SK-N-SH (cell line): ENCODE data around the gene NRARP. TPM values are rescaled to one million over a fixed set of nuclear protein-coding genes. Genes with fewer than 3 reads are reported as not detected.

ENCODE experiments used
- CTCF ChIA-PET: fragments of 300-600, 350-600 bp; formaldehyde crosslinking; extraction: SDS; loops from one replicate; lab custom pipeline; 2021; lab: Yijun Ruan, JAX
- POLR2A ChIA-PET: fragments of 350-600 bp; sonication (Branson Sonifier 250); formaldehyde crosslinking; extraction: SDS; loops from one replicate; lab custom pipeline; 2020; ENCODE audit warnings: antibody characterized with exemption, inconsistent platforms; lab: Yijun Ruan, JAX
- DNase-seq: peaks from one replicate; pipeline ENCODE4 v3.0.0; 2012
- H2AFZ ChIP-seq: fragments of 200-600 bp; sonication (generic); 2 replicates; pipeline ENCODE4 v1.8.1; 2016; ENCODE audit warnings: antibody characterized with exemption, mild to moderate bottlenecking, low read depth
- H3F3A ChIP-seq: fragments of 200-600 bp; sonication (generic); replicated peaks from 2 replicates; pipeline ENCODE3; 2016; ENCODE audit warnings: antibody characterized with exemption, mild to moderate bottlenecking; ENCODE audit not compliant: insufficient read depth
- H3K27ac ChIP-seq, 2 experiments: fragments of 200-500 bp in 1 of 2; fragments of 200-600 bp in 1 of 2; sonication (Bioruptor generic) in 1 of 2; sonication (generic), shearing (Covaris generic) in 1 of 2; 2 replicates each; pipeline versions ENCODE4 v1.5.1 to v1.6.1; 2014 to 2016; ENCODE audit warnings: low read depth in 2 of 2, inconsistent platforms in 1 of 2, low read length in 1 of 2, mild to moderate bottlenecking in 1 of 2, mixed read lengths in 1 of 2
- H3K27me3 ChIP-seq: fragments of 200-600 bp; sonication (generic), shearing (Covaris generic); 2 replicates; pipeline ENCODE4 v1.6.1; 2016; ENCODE audit warnings: mixed run types; ENCODE audit not compliant: insufficient read depth
- H3K36me3 ChIP-seq, 2 experiments: fragments of 200-500 bp in 1 of 2; fragments of 200-600 bp in 1 of 2; sonication (Bioruptor generic) in 1 of 2; sonication (generic) in 1 of 2; replicated peaks in 1 of 2; 2 replicates each; pipeline versions ENCODE3 to v1.5.1; 2014 to 2016; ENCODE audit warnings: low read length in 1 of 2, mild to moderate bottlenecking in 1 of 2; ENCODE audit not compliant: insufficient read depth in 2 of 2, control insufficient read depth in 1 of 2
- H3K4me1 ChIP-seq, 2 experiments: fragments of 200-500 bp in 1 of 2; fragments of 200-600 bp in 1 of 2; sonication (Bioruptor generic) in 1 of 2; sonication (generic), shearing (Covaris generic) in 1 of 2; 2 replicates each; pipeline versions ENCODE4 v1.5.1 to v1.6.1; 2014 to 2016; ENCODE audit warnings: low read depth in 1 of 2, low read length in 1 of 2, mixed run types in 1 of 2; ENCODE audit not compliant: insufficient read depth in 2 of 2, control insufficient read depth in 1 of 2
- H3K4me2 ChIP-seq: fragments of 200-600 bp; sonication (generic), shearing (Covaris generic); 2 replicates; pipeline ENCODE4 v1.6.1; 2017; ENCODE audit warnings: mixed run types
- H3K4me3 ChIP-seq, 2 experiments: fragments of 200-500 bp in 1 of 2; fragments of 200-600 bp in 1 of 2; sonication (Bioruptor generic) in 1 of 2; sonication (generic), shearing (Covaris generic) in 1 of 2; 2 replicates each; pipeline versions ENCODE4 v1.5.1 to v1.8.1; 2014 to 2016; ENCODE audit warnings: low read depth in 2 of 2, inconsistent platforms in 1 of 2, low read length in 1 of 2, mild to moderate bottlenecking in 1 of 2, mixed read lengths in 1 of 2, moderate library complexity in 1 of 2
- H3K79me2 ChIP-seq: fragments of 200-600 bp; sonication (generic); 2 replicates; pipeline ENCODE4 v1.8.1; 2017; ENCODE audit warnings: mild to moderate bottlenecking; ENCODE audit not compliant: insufficient read depth
- H3K9ac ChIP-seq: fragments of 200-600 bp; sonication (generic); 2 replicates; pipeline ENCODE4 v1.6.1; 2017; ENCODE audit warnings: mixed run types
- H3K9me2 ChIP-seq: fragments of 200-600 bp; sonication (generic); 2 replicates; pipeline ENCODE4 v1.6.1; 2017; ENCODE audit warnings: mixed run types
- H3K9me3 ChIP-seq: fragments of 200-600 bp; sonication (generic); 2 replicates; pipeline ENCODE4 v1.6.1; 2017; ENCODE audit warnings: mixed run types, mild to moderate bottlenecking, moderate library complexity
- H4K20me1 ChIP-seq: fragments of 200-600 bp; sonication (generic); 2 replicates; pipeline ENCODE4 v1.6.1; 2017; ENCODE audit warnings: mild to moderate bottlenecking, mixed run types; ENCODE audit not compliant: insufficient read depth
- FOSL2 ChIP-seq: IDR thresholded peaks from 2 replicates; pipeline ENCODE4 v1.4.0; 2012; ENCODE audit warnings: low read depth, mild to moderate bottlenecking, moderate library complexity, borderline replicate concordance
- JUND ChIP-seq: IDR thresholded peaks from 2 replicates; pipeline ENCODE4 v1.4.0; 2012
- MAX ChIP-seq: IDR thresholded peaks from 2 replicates; pipeline ENCODE4 v1.4.0; 2012; ENCODE audit warnings: low read depth
- MEF2A ChIP-seq: IDR thresholded peaks from 2 replicates; pipeline ENCODE4 v1.4.0; 2012; ENCODE audit warnings: low read depth, borderline replicate concordance
- MXI1 ChIP-seq: IDR thresholded peaks from 2 replicates; pipeline ENCODE4 v1.6.1; 2012; ENCODE audit warnings: mild to moderate bottlenecking, low read depth, low read length, improper control_type of control experiment
- RCOR1 ChIP-seq: fragments of 150-350 bp; IDR thresholded peaks from 2 replicates; pipeline ENCODE4 v1.6.1; 2017; ENCODE audit warnings: antibody characterized with exemption, low read length
- REST ChIP-seq: IDR thresholded peaks from 2 replicates; pipeline ENCODE4 v1.6.1; 2012; ENCODE audit warnings: mild to moderate bottlenecking, low read depth, low read length, moderate library complexity
- RFX5 ChIP-seq: IDR thresholded peaks from 2 replicates; pipeline ENCODE4 v1.6.1; 2012; ENCODE audit warnings: mild to moderate bottlenecking, improper control_type of control experiment, low read length
- SIN3A ChIP-seq: IDR thresholded peaks from 2 replicates; pipeline ENCODE4 v1.6.1; 2012; ENCODE audit warnings: low read depth, mild to moderate bottlenecking, low read length, moderate library complexity, borderline replicate concordance
- SMC3 ChIP-seq: IDR thresholded peaks from 2 replicates; pipeline ENCODE4 v1.6.1; 2012; ENCODE audit warnings: low read depth, low read length, improper control_type of control experiment
- TEAD4 ChIP-seq: IDR thresholded peaks from 2 replicates; pipeline ENCODE4 v1.4.0; 2012; ENCODE audit warnings: mild to moderate bottlenecking, borderline replicate concordance; ENCODE audit not compliant: insufficient read depth
- WGBS: methylation state at CpG from one replicate; pipeline ENCODE4 v1.1.6; 2017; ENCODE audit warnings: low lambda C conversion rate; 5-methylcytosine and 5-hydroxymethylcytosine counted together
- polyA plus RNA-seq, 3 experiments: library from polyadenylated mRNA; depleted of rRNA; stranded (reverse); fragments of >200 nt; gene quantifications; 2 replicates each; pipeline ENCODE4 v1.2.3, GENCODE V29; 2012
- TF ChIP-seq, protein P1 (sequence below): IDR thresholded peaks from 2 replicates; pipeline ENCODE4 v1.4.0; 2012; ENCODE audit warnings: low read depth, borderline replicate concordance

NRARP gene
- polyA plus RNA-seq, 1 of the 3 experiments (the other 2 are of a cell fraction), result 3.9 TPM

GRCh38 chr9:137264067-137264466, 38.0 kb downstream of the NRARP start:
- no peak overlapping the region for H3K27ac ChIP-seq
- no peaks in the 10 kb centered on the region for H3K4me1 ChIP-seq
- no peak overlapping the region for H3K4me2 ChIP-seq
- no peak overlapping the region for H2AFZ ChIP-seq
- 97% methylated on average over 16 of the region's 22 CpGs for WGBS
- ChIA-PET CTCF (interaction anchor here (1.3 kb wide), 1 partner anchor 29 kb away, joined by 3 read pairs; no protein-coding TSS in a partner anchor), POLR2A (no interaction called here)
- peaks cover 3% of the 10 kb centered on the region for H3F3A ChIP-seq
- no peaks in the 10 kb centered on the region for H4K20me1 ChIP-seq
- H3K9me3 ChIP-seq, result no peaks in the 10 kb centered on the region
- no peaks in the 10 kb centered on the region for H3K9me2 ChIP-seq
- no peak for TF ChIP-seq SMC3
- TF ChIP-seq MAX, result no peak
- H3K79me2 ChIP-seq, result peaks cover 10% of the 10 kb centered on the region
- H3K36me3 ChIP-seq, result peaks cover 16 to 36% of the 10 kb centered on the region in 2 experiments
- no peak overlapping the region for H3K4me3 ChIP-seq
- DNase-seq, result no peak
- H3K9ac ChIP-seq, result no peak overlapping the region
- no peaks in the 10 kb centered on the region for H3K27me3 ChIP-seq

DNA sequence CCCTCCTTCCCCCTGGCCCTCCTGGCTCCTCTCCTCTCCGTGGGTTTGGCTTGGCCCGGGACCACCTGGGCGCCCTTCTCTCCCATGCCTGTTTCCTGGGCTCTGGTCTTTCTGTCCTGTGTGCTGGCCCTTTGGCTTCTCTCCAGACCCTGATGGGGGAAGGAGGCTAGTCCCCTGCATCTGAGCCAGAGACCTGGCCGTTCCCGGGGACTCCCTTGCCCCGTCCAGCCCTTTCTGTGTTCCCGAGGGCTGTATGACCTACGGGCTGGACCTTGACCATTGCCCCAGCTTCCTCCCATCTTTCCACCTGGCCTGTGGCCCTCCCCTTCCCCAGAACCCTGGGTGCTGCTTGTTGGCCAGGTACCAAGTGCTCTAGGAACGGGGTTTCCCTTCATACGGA, 38.6 kb downstream of the NRARP start:
- Histone ChIP-seq H3K9ac (no peak overlapping the region), H3K4me3 (no peak overlapping the region), H4K20me1 (no peaks in the 10 kb centered on the region), H3F3A (peaks cover 3% of the 10 kb centered on the region), H3K4me2 (no peak overlapping the region), H3K9me3 (no peaks in the 10 kb centered on the region), H3K27me3 (no peaks in the 10 kb centered on the region), H3K79me2 (peaks cover 15% of the 10 kb centered on the region), H3K9me2 (no peaks in the 10 kb centered on the region), H3K36me3 (peaks cover 19 to 33% of the 10 kb centered on the region in 2 experiments), H3K4me1 (no peaks in the 10 kb centered on the region), H3K27ac (no peak overlapping the region), H2AFZ (no peak overlapping the region)
- TF ChIP-seq, protein P1, sequence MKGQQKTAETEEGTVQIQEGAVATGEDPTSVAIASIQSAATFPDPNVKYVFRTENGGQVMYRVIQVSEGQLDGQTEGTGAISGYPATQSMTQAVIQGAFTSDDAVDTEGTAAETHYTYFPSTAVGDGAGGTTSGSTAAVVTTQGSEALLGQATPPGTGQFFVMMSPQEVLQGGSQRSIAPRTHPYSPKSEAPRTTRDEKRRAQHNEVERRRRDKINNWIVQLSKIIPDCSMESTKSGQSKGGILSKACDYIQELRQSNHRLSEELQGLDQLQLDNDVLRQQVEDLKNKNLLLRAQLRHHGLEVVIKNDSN, result no peak
- TF ChIP-seq RCOR1, result no peak
- no peak for TF ChIP-seq RFX5
- TF ChIP-seq SIN3A, result no peak
- TF ChIP-seq MEF2A, result no peak
- no peak for TF ChIP-seq TEAD4
- TF ChIP-seq MXI1, result no peak
- no peak for TF ChIP-seq FOSL2
- TF ChIP-seq JUND, result no peak
- TF ChIP-seq REST, result no peak
- DNase-seq, result no peak
- POLR2A ChIA-PET, result no interaction called here
- CTCF ChIA-PET, result interaction anchor here (0.8 to 3.1 kb wide), 2 partner anchors 10 to 23 kb away, joined by 3 to 18 read pairs; partner anchors contain the start of gene TUBB4B
- 90% methylated on average over 8 of the region's 10 CpGs for WGBS
